Measurements from ENCODE around the gene EFNB1.

DNA sequence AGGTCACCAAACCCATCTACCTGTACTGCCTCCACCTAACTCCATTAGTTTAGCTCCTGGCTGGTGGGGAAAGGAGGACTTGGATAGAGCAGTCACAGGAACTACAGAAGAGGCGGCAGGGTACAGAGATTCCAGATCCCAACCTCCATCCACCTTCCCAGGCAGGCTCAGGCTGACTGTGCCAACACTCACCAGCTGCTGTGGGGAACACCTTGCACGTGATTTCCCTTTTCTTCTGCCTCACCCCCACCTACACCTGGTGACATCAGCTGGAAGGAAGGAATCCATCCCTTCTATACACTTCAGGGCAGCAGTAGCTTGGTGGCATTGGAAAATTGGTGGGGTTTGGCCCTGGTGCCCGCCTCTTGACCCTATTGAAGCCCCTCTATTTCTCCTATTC is 41.5 kb downstream of the EFNB1 start:
- no peak for TF ChIP-seq RAD21 (IDR thresholded peaks at IDR 0.05; ENCODE audit: low read length)
- TF ChIP-seq RFX5 (IDR thresholded peaks at IDR 0.05; ENCODE audit: low read depth, low read length): no peak
- TF ChIP-seq NFE2L2 (IDR thresholded peaks at IDR 0.05; ENCODE audit: low read depth, low read length): no peak
- TF ChIP-seq POLR2A (IDR thresholded peaks at IDR 0.05; ENCODE audit: low read depth, low read length): no peak
